A549 (cell line): Measurements from ENCODE around the gene PLTP.
"Not testable (repeated sequence)": the region's sequence is repeated elsewhere in the genome, so short reads cannot be mapped to it uniquely, and the experiment has no call there.

Experiments used
- CHD4 ChIP-seq: fragments of 200-600 bp; sonication (generic); IDR thresholded peaks from 2 replicates; pipeline ENCODE4 v1.6.1; 2016; ENCODE audit warnings: antibody characterized with exemption, mild to moderate bottlenecking, borderline replicate concordance
- CTCF ChIP-seq: fragments of >200 bp; sonication (Bioruptor Twin); formaldehyde crosslinking; IDR thresholded peaks from 3 replicates; pipeline ENCODE4 v1.5.1; 2016
- EHMT2 ChIP-seq: fragments of 200-600 bp; sonication (generic); IDR thresholded peaks from 2 replicates; pipeline ENCODE4 v1.6.1; 2016; ENCODE audit warnings: antibody characterized with exemption, low read depth, mild to moderate bottlenecking, moderate library complexity
- ELK1 ChIP-seq: fragments of 150-350 bp; IDR thresholded peaks from 2 replicates; pipeline ENCODE4 v1.6.1; 2014; ENCODE audit warnings: low read depth, mild to moderate bottlenecking, low read length
- EP300 ChIP-seq, 2 experiments: fragments of >200 bp; sonication (Bioruptor Twin); formaldehyde crosslinking; IDR thresholded peaks; 2 replicates in 1 of 2; 3 replicates in 1 of 2; pipeline ENCODE4 v1.6.1; 2016 to 2017
- FOXS1 ChIP-seq: fragments of 250-450 bp; sonication (Bioruptor Pico); IDR thresholded peaks from 2 replicates; pipeline ENCODE4 v1.5.0; 2020; ENCODE audit warnings: mild to moderate bottlenecking, moderate library complexity
- HDAC2 ChIP-seq: fragments of 200-600 bp; sonication (generic); IDR thresholded peaks from 2 replicates; pipeline ENCODE4 v1.6.1; 2016
- HEYL ChIP-seq: fragments of 250-450 bp; sonication (Bioruptor Pico); IDR thresholded peaks from 2 replicates; pipeline ENCODE4 v1.8.0; 2021; ENCODE audit warnings: mild to moderate bottlenecking, moderate library complexity
- HOXA7 ChIP-seq: fragments of 250-450 bp; sonication (Bioruptor Pico); IDR thresholded peaks from 2 replicates; pipeline ENCODE4 v1.5.0; 2020; ENCODE audit warnings: mild to moderate bottlenecking, moderate library complexity
- JUNB ChIP-seq: fragments of >200 bp; sonication (Bioruptor Twin); formaldehyde crosslinking; IDR thresholded peaks from 2 replicates; pipeline ENCODE4 v1.6.1; 2016
- POLR2A ChIP-seq: IDR thresholded peaks from 2 replicates; pipeline ENCODE4 v1.6.1; 2012; ENCODE audit warnings: mild to moderate bottlenecking, low read length
- RAD21 ChIP-seq, 2 experiments: fragments of >200 bp in 1 of 2; sonication (Bioruptor Twin) in 1 of 2; formaldehyde crosslinking in 1 of 2; IDR thresholded peaks in 1 of 2; conservative IDR thresholded peaks in 1 of 2; 2 replicates in 1 of 2; 3 replicates in 1 of 2; pipeline ENCODE4 v1.6.1; 2012 to 2018; ENCODE audit warnings: inconsistent platforms in 1 of 2

- not testable (repeated sequence) for TF ChIP-seq CTCF; CHD4; FOXS1 (CRISPR knock-in tag); JUNB; ELK1; HOXA7 (CRISPR knock-in tag); HEYL (CRISPR knock-in tag); EP300 (IDR thresholded peaks at IDR 0.05); RAD21 (conservative IDR thresholded peaks at IDR 0.05 in 1 of 2, IDR thresholded peaks at IDR 0.05 in 1 of 2); POLR2A; HDAC2; EHMT2
Observed at GRCh38 chr20:45931680-45932079, 19.7 kb upstream of the PLTP start.
